Mesothelial cell of epicardium (in vitro differentiated cells): ENCODE data around the gene HYDIN. TPM values are rescaled to one million over a fixed set of nuclear protein-coding genes. Genes with fewer than 3 reads are reported as not detected.
"Not testable (repeated sequence)": the region's sequence is repeated elsewhere in the genome, so short reads cannot be mapped to it uniquely, and the experiment has no call there.

Experiments
- DNase-seq, 2 experiments: peaks; one replicate each; pipeline ENCODE4 v3.0.0; 2021; ENCODE audit warnings: low spot score in 2 of 2; ENCODE audit not compliant: unreplicated experiment in 2 of 2
- H3K27ac Mint-ChIP-seq: 2 replicates; pipeline ENCODE4 v1.8.0; 2021; ENCODE audit warnings: mixed read lengths
- H3K27me3 Mint-ChIP-seq: 2 replicates; pipeline ENCODE4 v1.8.0; 2021; ENCODE audit warnings: low read depth, mixed read lengths
- H3K36me3 Mint-ChIP-seq: 2 replicates; pipeline ENCODE4 v1.8.0; 2021; ENCODE audit warnings: mixed read lengths
- H3K4me1 Mint-ChIP-seq: 2 replicates; pipeline ENCODE4 v1.8.0; 2021; ENCODE audit warnings: mixed read lengths
- H3K4me3 Mint-ChIP-seq: 2 replicates; pipeline ENCODE4 v1.8.0; 2021; ENCODE audit warnings: mild to moderate bottlenecking, moderate library complexity, mixed read lengths
- H3K9me3 Mint-ChIP-seq: 2 replicates; pipeline ENCODE4 v1.8.0; 2021; ENCODE audit warnings: mixed read lengths
- total RNA-seq: library from RNA; stranded (reverse); gene quantifications from 3 replicates; pipeline ENCODE4 v1.2.1, GENCODE V29; 2021
- TF ChIP-seq, protein P1 (sequence below): fragments of 200-600 bp; sonication (generic); IDR thresholded peaks from one replicate; pipeline ENCODE4 v1.5.0; 2021; ENCODE audit warnings: antibody characterized with exemption; ENCODE audit not compliant: unreplicated experiment

HYDIN gene
- total RNA-seq, 1 donor from 2014 or later: 0.72 TPM

DNA sequence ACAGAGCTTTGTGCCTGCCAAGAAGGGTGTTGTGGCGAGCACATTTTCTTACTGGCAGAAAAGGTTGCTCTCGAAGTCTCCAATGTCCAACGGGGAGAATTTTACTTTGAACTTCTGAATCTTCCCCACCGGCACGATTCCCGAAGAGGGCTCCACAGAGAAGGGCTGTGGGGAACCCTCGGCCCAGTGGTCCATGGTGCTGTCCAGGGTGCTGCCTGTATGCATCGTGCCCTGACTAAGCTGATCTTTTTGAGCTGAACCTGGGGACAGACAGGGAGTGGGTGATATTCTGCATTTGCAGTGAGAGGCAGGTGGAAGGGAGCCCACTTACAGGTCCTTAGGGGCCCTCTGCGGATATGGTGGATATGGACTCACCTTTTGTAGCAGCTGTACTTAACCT lies 368.5 kb downstream of the HYDIN start:
- not testable (repeated sequence) for H3K27ac Mint-ChIP-seq, H3K4me3 Mint-ChIP-seq, H3K4me1 Mint-ChIP-seq, H3K27me3 Mint-ChIP-seq, H3K36me3 Mint-ChIP-seq, DNase-seq, H3K9me3 Mint-ChIP-seq

- DNase-seq, H3K4me3 Mint-ChIP-seq, H3K27ac Mint-ChIP-seq, H3K9me3 Mint-ChIP-seq, H3K4me1 Mint-ChIP-seq, H3K36me3 Mint-ChIP-seq, H3K27me3 Mint-ChIP-seq: not testable (repeated sequence)
These were observed 379.2 kb downstream of the HYDIN start for GRCh38 chr16:70851299-70851698.

DNA sequence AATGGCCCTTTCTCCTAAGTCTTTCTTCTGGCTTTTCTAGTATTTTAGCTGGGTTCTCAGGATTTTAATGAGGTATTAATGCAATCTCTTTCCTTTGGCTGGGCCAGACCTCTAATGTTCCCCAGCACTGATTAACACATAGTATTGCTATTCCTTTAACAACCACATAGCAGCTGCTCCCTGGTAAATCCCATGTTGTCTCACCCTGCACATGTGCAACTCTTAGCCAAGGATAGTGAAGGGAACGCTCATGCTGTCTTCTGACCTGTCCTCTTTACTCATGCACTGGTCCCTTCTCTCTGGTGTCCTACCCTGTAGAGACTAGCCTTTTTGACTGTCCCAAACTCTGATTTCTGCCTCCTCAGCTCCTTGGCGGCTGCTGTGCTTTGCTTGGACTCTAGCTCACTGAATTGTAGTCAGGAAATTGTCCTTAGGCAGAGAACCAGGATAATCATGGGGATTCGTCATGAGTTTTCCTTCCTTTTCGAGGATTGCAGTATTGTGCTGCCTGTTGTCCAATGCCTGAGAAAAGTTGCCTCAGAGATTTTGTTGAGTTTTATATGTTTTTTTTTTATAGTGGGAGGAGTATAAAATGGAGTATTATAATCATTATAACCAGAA lies 406.9 kb downstream of the HYDIN start:
- H3K4me3 Mint-ChIP-seq, H3K36me3 Mint-ChIP-seq: not testable (repeated sequence)

DNA sequence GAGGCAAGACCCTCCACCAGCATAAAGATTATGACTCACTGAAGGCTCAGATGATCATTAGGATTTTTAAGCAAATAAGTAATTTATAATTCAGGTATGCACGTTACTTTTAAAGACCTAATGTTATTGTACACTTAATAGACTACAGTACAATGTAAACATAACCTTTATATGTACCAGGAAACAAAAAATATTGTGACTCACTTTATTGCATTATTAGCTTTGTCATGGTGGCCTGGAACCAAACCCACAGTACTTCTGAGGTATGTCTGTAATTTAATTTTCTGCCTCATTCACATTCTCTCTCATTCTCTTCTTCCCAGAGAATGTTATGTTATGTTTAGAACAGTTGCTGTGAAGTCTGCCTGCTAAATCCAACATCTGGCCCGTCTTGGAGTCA lies 407.8 kb downstream of the HYDIN start:
- H3K36me3 Mint-ChIP-seq, H3K4me1 Mint-ChIP-seq, H3K27ac Mint-ChIP-seq, H3K4me3 Mint-ChIP-seq, DNase-seq, H3K27me3 Mint-ChIP-seq, H3K9me3 Mint-ChIP-seq: not testable (repeated sequence)

More for the DNA sequence above, 406.9 kb downstream of the HYDIN start:
- H3K27ac Mint-ChIP-seq, DNase-seq, H3K27me3 Mint-ChIP-seq, H3K9me3 Mint-ChIP-seq, H3K4me1 Mint-ChIP-seq: not testable (repeated sequence)

- not testable (repeated sequence) for H3K4me1 Mint-ChIP-seq, H3K9me3 Mint-ChIP-seq, H3K4me3 Mint-ChIP-seq, DNase-seq, H3K27me3 Mint-ChIP-seq, H3K36me3 Mint-ChIP-seq, H3K27ac Mint-ChIP-seq
These were observed 412.4 kb downstream of the HYDIN start for GRCh38 chr16:70818088-70818487.

- Mint-ChIP-seq H3K27me3 (peaks cover 47% of the 10 kb centered on the region), H3K4me3 (no peak overlapping the region), H3K9me3 (no peaks in the 10 kb centered on the region), H3K4me1 (no peaks in the 10 kb centered on the region), H3K27ac (no peak overlapping the region), H3K36me3 (no peaks in the 10 kb centered on the region)
- DNase-seq: no peak
- TF ChIP-seq, protein P1, sequence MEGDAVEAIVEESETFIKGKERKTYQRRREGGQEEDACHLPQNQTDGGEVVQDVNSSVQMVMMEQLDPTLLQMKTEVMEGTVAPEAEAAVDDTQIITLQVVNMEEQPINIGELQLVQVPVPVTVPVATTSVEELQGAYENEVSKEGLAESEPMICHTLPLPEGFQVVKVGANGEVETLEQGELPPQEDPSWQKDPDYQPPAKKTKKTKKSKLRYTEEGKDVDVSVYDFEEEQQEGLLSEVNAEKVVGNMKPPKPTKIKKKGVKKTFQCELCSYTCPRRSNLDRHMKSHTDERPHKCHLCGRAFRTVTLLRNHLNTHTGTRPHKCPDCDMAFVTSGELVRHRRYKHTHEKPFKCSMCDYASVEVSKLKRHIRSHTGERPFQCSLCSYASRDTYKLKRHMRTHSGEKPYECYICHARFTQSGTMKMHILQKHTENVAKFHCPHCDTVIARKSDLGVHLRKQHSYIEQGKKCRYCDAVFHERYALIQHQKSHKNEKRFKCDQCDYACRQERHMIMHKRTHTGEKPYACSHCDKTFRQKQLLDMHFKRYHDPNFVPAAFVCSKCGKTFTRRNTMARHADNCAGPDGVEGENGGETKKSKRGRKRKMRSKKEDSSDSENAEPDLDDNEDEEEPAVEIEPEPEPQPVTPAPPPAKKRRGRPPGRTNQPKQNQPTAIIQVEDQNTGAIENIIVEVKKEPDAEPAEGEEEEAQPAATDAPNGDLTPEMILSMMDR: no peak
These were observed 421.0 kb downstream of the HYDIN start for GRCh38 chr16:70809392-70810060.

DNA sequence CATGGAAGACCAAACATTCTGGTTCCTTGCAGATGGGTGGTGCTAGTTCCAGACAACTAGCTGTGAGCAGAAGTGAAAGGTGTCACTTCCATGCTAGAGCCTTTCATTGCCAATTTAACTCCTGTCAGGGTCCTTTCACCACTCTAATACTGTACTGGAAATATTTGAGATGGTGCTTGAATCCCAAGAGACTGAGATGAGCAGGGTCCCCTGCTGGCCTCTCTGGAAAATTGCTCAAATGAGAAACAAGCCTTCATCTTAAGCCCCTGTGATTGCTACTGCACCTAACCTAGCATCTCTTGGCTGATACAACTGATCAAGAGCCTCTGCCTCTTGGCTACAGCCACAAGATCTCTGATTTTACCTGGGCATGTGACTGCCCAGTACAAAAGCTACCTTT lies 422.2 kb downstream of the HYDIN start:
- H3K27me3 Mint-ChIP-seq: peaks cover 55% of the 10 kb centered on the region
- TF ChIP-seq, protein P1: no peak
- no peaks in the 10 kb centered on the region for H3K4me1 Mint-ChIP-seq
- peaks cover 6% of the 10 kb centered on the region for H3K9me3 Mint-ChIP-seq
- no peak for DNase-seq
- no peak overlapping the region for H3K27ac Mint-ChIP-seq
- no peak overlapping the region for H3K4me3 Mint-ChIP-seq
- H3K36me3 Mint-ChIP-seq: no peaks in the 10 kb centered on the region

DNA sequence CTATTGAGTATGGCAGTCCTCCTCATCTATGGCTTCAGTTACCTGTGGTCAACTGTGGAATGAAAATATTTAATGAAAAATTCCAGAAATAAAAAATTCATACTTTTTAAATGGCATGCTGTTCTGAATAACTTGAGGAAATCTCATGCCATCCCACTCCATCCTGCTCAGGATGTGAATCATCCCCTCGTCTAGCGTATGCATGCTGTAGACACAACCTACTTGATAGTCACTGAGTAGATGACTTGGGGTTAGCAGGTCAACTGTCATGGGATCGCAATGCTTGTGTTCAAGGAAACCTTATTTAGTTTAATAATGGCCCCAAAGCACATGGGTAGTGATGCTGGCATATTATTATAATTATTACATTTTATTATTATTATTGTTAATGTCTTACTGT lies 424.7 kb downstream of the HYDIN start:
- DNase-seq: no peak
- H3K36me3 Mint-ChIP-seq: no peaks in the 10 kb centered on the region
- H3K4me3 Mint-ChIP-seq: no peak overlapping the region
- H3K9me3 Mint-ChIP-seq: peaks cover 12% of the 10 kb centered on the region
- peaks cover 58% of the 10 kb centered on the region for H3K27me3 Mint-ChIP-seq
- H3K4me1 Mint-ChIP-seq: peaks cover 7% of the 10 kb centered on the region
- TF ChIP-seq, protein P1: no peak
- H3K27ac Mint-ChIP-seq: no peak overlapping the region
